GM10248 (cell line): ENCODE measurements around the gene B3GALNT2.

Experiments
- CTCF ChIA-PET: fragments of 300-600 bp; sonication (Branson Sonifier 250); formaldehyde crosslinking; extraction: SDS; loops from one replicate; lab custom pipeline; 2021; ENCODE audit warnings: antibody characterized with exemption; lab: Yijun Ruan, JAX
- POLR2A ChIA-PET: fragments of 350-650 bp; sonication (Branson Sonifier 250); formaldehyde crosslinking; extraction: SDS; loops from one replicate; lab custom pipeline; 2020; ENCODE audit warnings: antibody characterized with exemption; lab: Yijun Ruan, JAX
- DNase-seq: peaks from one replicate; pipeline ENCODE4 v3.0.0; 2012; ENCODE audit errors: extremely low spot score
- CTCF ChIP-seq: IDR thresholded peaks from 2 replicates; pipeline ENCODE4 v1.5.1; 2012; ENCODE audit warnings: mild to moderate bottlenecking, low read depth; ENCODE audit errors: extremely low read depth, missing control alignments, control extremely low read depth

Gene B3GALNT2

GRCh38 chr1:235441159-235441685, 63.0 kb downstream of the B3GALNT2 start:
- DNase-seq = no peak
- TF ChIP-seq CTCF = no peak
- POLR2A ChIA-PET = no interaction called here
- CTCF ChIA-PET = interaction anchor here (0.7 to 1.4 kb wide), 6 partner anchors 11 to 31 kb away, joined by 3 to 5 read pairs (median 3); no protein-coding TSS in a partner anchor

GRCh38 chr1:235434001-235434400, 70.3 kb downstream of the B3GALNT2 start:
- CTCF ChIA-PET = no interaction called here
- TF ChIP-seq CTCF = no peak
- POLR2A ChIA-PET = no interaction called here
- DNase-seq = no peak

- no peak for TF ChIP-seq CTCF
- CTCF ChIA-PET = interaction anchor here (0.6 to 1.8 kb wide), 3 partner anchors 10 to 16 kb away, joined by 3 to 4 read pairs (median 3); no protein-coding TSS in a partner anchor
- DNase-seq = no peak
- POLR2A ChIA-PET = no interaction called here
These were observed 73.3 kb downstream of the B3GALNT2 start for GRCh38 chr1:235430991-235431390.

- TF ChIP-seq CTCF = no peak
- CTCF ChIA-PET = interaction anchor here (1.2 to 2.6 kb wide), 3 partner anchors 13 to 15 kb away, joined by 4 to 27 read pairs (median 5); no protein-coding TSS in a partner anchor
- no peak for DNase-seq
- POLR2A ChIA-PET = no interaction called here
These were observed 75.1 kb downstream of the B3GALNT2 start for GRCh38 chr1:235429143-235429542.

GRCh38 chr1:235427447-235427846, 76.8 kb downstream of the B3GALNT2 start:
- no peak for TF ChIP-seq CTCF
- POLR2A ChIA-PET = no interaction called here
- DNase-seq = no peak
- CTCF ChIA-PET = interaction anchor here (1.1 to 2.6 kb wide), 6 partner anchors 9 to 1311 kb away, joined by 3 to 27 read pairs (median 3); no protein-coding TSS in a partner anchor

GRCh38 chr1:235426680-235427079, 77.6 kb downstream of the B3GALNT2 start:
- TF ChIP-seq CTCF = no peak
- CTCF ChIA-PET = interaction anchor here (1.1 to 2.6 kb wide), 4 partner anchors 8 to 1311 kb away, joined by 3 to 27 read pairs (median 3); no protein-coding TSS in a partner anchor

More at GRCh38 chr1:235426680-235427079, 77.6 kb downstream of the B3GALNT2 start:
- DNase-seq = no peak
- POLR2A ChIA-PET = no interaction called here
